ENCODE data around the gene GTF2IRD2.
"Not testable (repeated sequence)": the region's sequence is repeated elsewhere in the genome, so short reads cannot be mapped to it uniquely, and the experiment has no call there.

GRCh38 chr7:74798644-74799043 lies 52.8 kb downstream of the GTF2IRD2 start:
- not testable (repeated sequence) for TF ChIP-seq CTCF (IDR thresholded peaks at IDR 0.05; ENCODE audit: borderline replicate concordance, extremely low read depth, low read length, poor library complexity, severe bottlenecking); EZH2 (IDR thresholded peaks at IDR 0.05; ENCODE audit: borderline replicate concordance, low read depth, low read length, severe bottlenecking)
